Mucosa of gallbladder (tissue), 1 donor: ENCODE data around the gene TEDC1. TPM values are rescaled to one million over a fixed set of nuclear protein-coding genes. Genes with fewer than 3 reads are reported as not detected.

Experiments used
- DNase-seq: peaks from one replicate; pipeline ENCODE4 v3.0.0-alpha.2; 2020; ENCODE audit warnings: low spot score
- total RNA-seq: library from RNA; stranded (reverse); gene quantifications from one replicate; pipeline ENCODE4 v1.2.1, GENCODE V29; 2021
- donor health status: DM: no; HTN: no; CAD: no.

The TEDC1 gene
- total RNA-seq, 1 donor from 2014 or later, result 10.8 TPM

DNA sequence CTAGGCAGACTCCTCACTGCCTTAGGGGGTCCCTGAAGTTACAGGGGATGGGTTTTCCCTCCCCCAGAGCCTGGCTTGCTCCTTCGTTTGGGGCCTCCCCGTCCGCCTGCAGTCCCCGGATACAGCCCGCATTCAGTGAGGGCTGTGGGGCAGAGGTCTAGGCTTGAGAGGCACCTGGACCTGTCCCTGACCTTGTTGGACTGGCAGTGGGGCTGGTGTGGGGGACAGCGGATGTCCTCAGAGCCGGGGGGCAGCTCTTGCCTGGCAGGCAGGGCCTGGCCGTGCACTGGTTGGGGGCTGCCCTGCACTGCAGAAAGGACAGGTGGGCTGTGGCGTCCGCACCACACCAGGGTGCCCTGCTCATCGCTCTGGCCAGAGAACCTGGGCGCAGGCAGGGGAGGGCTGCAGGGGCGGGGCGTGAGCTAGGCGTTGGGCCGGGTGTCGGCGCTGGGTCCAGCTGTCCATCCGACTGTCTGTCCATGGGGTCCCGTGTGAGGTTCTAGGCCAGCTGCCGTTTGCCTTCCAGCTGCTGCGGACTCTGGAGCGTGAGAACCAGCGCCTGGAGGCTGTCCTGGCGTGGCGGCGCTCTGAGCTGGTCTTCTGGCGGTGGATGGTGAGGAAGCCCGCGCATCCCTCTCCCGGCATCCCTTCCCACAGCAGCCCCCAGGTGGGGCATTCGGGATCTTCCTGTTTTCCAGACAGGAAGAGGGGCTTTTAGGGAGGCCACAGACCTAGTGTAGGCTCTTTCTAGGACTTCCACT, 6.0 kb downstream of the TEDC1 start:
- no peak for DNase-seq

DNA sequence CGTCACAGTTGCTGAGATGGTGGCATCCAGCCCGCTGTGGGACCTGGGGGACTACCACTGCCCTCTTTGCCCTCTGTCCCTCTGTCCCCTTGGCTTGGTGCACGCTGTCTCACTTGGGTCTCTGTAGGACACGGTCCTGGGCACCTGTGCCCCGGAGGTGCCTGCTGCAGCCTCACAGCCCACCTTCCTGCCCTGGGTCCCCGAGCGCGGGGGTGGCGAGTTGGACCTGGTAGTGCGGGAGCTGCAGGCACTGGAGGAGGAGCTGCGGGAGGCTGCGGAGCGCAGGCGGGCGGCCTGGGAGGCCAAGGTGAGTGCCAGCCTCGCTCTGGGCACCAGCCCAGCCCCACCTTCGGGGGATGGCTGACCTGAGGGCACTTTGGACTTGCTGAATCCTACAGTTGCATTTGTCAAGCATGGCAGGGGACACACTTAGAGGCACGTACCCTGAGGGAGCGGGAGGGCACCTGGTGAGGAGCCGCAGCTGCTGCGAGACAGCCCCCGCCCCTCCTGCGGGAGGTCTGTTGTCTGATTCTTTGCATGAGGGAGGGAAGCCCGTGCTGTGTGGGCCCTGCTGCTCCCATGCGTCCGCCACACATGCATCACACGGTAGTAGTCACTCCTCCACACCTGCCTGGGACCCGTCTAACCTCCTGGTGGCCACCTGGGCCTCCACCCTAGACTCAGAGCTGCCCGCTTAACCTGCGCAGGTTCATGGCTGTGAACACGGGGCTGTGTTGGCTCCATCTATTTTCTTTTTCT, 6.8 kb downstream of the TEDC1 start:
- no peak for DNase-seq

DNA sequence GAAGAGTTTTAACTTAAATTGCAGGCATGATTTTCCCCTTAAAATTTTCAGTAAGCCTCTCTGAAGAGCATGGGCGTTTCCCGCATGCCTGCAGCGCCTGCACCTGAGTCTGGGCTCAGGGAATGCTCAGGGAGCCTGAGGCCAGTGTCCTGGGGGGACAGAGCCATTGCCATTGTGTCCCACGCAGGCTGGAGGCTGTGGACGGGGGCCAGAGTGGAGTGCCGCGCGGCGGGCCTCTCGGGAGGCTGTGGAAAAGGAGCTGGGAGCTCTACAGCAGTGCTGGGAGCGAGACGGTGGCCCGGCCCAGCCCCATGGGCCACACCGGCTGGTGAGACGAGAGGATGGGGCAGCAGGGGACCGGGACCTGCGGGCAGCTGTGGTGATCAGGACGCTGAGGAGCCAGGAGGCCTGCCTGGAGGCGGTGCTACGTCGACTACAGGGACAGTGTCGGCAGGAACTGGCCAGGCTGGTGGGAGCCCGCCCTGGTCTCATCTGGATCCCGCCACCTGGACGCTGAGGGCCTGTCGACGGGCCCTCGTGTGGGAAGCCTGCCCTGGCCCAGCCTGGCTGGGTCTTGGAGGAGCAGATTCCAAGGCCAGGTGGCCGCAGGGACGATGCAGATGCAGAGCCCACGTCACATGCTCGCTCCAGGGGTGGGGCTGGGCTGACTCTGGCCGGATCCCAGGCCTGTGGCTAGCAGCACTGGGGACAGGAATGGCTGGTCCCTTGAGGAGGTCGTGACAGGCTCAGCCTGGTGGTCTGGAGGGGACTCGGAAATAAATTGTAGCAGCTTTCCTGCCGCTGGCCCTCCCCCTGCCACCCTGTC, 7.6 kb downstream of the TEDC1 start:
- no peak for DNase-seq

DNA sequence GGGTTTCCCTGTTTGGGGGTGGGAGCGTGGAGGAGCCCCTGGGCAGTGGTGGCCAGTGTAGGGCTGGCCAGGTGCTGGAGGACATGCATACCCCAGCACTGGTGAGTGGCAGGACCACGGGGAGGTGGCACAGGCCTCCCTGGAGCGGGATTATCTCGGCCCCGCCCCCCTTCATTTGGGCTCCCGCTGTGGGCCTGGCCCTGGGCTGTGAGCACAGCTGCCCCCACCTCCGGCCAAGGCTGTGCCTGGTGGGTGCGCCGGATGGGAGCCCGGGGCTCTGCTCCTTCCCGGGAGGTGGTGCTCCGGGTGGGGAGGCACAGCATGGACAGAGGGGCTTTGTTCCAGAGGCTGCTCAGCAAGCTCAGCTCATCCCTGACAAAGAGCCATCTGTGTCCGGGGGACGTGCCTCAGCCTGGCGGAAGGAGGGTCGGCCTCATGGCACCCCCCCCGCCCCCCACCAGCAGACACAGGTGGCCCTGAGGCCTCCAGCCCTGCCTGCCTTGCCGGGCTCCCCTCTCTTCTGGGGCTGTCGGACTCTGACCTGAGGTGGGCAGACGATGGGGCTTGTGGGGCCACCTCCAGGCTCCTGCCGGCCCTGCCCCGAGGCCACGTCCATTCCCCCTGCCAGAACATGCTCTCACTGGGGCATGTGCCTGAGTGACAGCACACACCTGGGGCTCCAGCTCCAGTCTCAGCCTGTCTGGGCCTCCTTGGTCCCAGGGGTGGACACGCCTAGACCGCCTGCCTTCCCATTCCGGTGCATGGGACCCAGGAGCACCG, 8.4 kb downstream of the TEDC1 start:
- DNase-seq, result no peak

GRCh38 chr14:105500036-105500725, 9.1 kb downstream of the TEDC1 start:
- no peak for DNase-seq

DNA sequence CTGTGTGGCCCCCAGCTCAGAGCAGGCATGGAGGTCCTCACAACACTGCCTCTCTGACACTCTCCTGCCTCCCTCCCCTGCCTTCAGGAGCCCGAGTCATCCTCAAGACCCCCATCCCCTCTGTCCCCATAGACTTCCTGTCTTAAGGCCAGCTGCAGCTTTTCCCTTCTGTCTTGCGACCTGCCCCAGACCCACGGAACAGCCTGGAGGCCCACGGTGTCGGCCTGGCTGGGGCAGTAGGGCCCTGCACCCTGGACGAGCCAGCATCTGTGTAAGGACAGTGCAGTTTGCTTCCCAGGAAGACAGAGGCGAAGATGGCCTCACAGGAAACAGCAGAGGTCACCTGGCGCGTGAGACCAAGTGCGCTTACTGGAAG, 9.7 kb downstream of the TEDC1 start:
- no peak for DNase-seq

DNA sequence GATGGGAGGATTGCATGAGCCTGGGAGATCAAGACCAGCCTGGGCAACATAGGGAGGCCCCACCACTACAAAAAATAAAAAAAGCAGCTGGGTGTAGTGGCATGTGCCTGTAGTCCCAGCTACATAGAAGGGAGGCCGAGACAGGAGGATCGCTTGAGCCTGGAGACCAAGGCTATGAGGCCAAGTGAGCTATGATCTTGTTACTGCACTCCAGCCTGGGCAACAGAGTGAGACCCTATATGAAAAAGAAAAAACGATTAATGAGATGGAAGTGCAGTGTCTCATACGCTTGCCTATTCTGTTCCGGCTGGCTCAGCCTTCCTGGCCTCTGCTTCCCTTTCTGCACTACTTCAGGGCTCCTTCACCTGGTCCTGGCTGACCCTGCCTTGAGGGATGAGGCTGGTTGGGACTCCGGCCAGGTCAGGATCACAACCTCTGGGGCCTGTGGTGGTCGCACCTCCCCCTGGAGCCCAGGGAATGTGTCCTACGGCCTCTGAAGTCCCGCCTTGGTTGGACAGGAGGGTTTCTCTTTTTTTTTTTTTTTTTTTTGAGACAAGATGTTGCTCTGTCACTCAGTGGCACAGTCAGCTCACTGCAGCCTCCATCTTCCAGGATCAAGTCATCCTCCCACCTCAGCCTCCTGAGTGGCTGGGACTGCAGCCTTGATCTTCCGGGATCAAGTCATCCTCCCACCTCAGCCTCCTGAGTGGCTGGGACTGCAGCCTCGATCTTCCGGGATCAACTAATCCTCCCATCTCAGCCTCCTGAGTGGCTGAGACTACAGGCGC, 10.7 kb downstream of the TEDC1 start:
- no peak for DNase-seq

DNA sequence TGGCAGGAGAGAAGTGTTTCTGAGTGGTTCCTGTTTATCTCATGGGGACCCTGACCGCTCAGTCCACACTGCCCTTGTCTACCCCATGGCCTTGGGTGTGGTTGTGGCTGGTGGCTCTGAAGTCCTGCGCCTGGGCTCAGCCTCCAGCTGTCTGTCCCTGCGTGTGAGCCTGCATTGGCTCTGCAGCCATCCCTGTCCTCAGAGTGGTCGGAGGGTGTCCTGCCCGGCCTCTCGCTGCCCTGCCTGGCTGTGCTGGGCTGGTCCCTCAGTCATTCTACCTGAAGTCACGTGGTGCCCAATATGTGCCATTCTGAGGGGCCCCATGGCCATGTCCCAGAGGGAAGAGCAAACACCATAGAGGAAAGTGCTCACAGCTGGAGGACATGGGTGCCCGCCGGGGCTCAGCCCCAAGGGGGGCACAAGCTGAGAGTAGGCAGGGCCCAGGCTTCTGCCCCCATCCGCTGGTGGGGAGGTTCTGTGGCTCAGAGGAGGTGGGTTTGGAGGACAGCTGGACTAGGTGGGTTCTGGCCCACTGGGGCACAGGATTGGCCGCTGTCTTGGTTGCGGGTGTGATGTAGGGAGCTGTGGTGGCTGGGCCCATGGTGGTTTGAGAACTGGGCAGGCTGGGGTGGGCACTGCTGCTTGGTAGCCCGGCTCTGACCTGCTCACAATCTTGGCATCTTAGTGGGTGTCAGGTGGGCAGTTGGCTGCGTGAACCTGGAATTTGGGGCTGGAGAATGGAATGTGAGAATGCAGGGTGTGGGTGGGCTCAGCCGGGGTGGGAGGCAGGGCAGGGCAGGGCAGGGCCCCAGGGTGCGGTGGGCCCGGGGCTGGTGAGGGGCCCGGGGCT, 11.6 kb downstream of the TEDC1 start:
- no peak for DNase-seq

- no peak for DNase-seq
Observed at GRCh38 chr14:105503296-105503640, 12.2 kb downstream of the TEDC1 start.

GRCh38 chr14:105503935-105504692, 13.1 kb downstream of the TEDC1 start:
- DNase-seq, result no peak

GRCh38 chr14:105505101-105505500, 14.1 kb downstream of the TEDC1 start:
- DNase-seq, result no peak

GRCh38 chr14:105507247-105507646, 16.2 kb downstream of the TEDC1 start:
- DNase-seq, result no peak

- no peak for DNase-seq
Observed at GRCh38 chr14:105508069-105508468, 17.0 kb downstream of the TEDC1 start.

DNA sequence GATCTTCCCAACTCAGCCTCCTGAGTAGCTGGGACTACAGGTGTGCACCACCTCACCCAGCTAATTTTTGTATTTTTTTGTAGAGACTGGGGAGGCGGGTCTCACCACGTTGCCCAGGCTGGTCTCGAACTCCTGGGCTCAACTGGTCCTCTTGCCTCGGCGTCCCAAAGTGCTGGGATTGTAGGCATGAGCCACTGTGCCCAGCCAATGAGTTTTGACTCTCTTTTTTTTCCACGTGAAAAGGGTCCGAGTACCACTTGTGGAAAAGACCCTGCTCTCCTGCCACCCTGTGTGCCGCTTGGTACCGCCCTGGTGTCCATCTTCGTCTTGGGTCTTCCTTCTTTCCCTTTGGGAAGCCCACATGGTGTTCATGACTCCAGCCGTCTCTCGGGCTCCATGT, 17.6 kb downstream of the TEDC1 start:
- DNase-seq, result no peak

DNA sequence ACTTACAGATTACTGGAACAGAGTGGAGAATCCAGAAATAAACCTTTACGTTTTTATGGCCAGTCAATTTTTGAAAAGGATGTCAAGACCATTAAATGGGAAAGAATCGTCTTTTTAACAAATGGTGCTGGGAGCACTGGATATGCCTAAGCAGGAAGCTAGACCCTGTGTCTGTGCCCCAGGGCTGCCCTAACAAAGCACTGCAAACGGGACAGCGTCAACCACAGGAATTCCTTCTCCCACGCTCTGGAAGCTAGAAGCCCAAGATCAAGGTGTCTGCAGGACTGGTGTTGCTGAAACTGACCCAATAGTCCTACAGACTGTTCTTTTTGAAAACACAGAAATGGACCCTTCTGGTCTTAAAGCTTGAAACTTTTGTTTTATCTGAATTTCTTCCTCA, 26.1 kb downstream of the TEDC1 start:
- DNase-seq, result no peak

- no peak for DNase-seq
Observed at GRCh38 chr14:105519946-105520698, 29.1 kb downstream of the TEDC1 start.

DNA sequence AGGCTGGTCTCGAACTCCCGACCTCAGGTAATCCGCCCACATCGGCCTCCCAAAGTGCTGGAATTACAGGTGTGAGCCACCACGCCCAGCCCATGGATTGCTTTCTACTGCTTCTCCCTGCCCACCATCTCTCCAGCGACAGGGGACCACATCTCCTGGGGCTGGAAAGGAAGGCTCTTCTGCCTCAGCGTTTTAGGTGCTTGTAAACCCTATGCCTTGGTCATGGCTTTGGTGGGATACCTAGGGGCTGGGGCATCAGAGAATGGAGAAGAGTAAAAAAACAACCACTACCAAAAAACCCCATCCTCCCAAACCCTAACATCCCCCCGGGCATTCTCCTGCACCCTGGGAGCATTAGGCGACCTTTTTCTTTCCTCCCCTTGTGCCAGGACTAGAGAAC, 34.3 kb downstream of the TEDC1 start:
- DNase-seq, result no peak
